Measurements from ENCODE around the gene HOXA7. TPM values are rescaled to one million over a fixed set of nuclear protein-coding genes. Genes with fewer than 3 reads are reported as not detected.

Gene HOXA7
- total and polyA plus RNA-seq, 2 experiments from 2014 or later = 0.24 TPM; not detected in 1

GRCh38 chr7:27106901-27107240 lies 49.6 kb downstream of the HOXA7 start:
- Histone ChIP-seq H3K27me3 (ENCODE audit: insufficient read depth) (peaks cover 100% of the 10 kb centered on the region), H3F3A (replicated peaks; ENCODE audit: low read depth) (peaks cover 44% of the 10 kb centered on the region), H4K20me1 (replicated peaks; ENCODE audit: insufficient read depth) (peaks cover 76% of the 10 kb centered on the region), H3K4me3 (peak overlapping the region; percentile 41), H3K4me2 (peak overlapping the region; percentile 71), H3K27ac (ENCODE audit: low read depth) (no peak overlapping the region), H3K9me2 (ENCODE audit: insufficient read depth) (no peaks in the 10 kb centered on the region), H3K79me2 (replicated peaks; ENCODE audit: insufficient read depth) (no peaks in the 10 kb centered on the region), H2AFZ (no peak overlapping the region), H3K36me3 (ENCODE audit: insufficient read depth) (no peaks in the 10 kb centered on the region), H3K4me1 (ENCODE audit: insufficient read depth) (peaks cover 25% of the 10 kb centered on the region)
- no peak for DNase-seq (ENCODE audit: low spot score)
- TF ChIP-seq JUNB (IDR thresholded peaks at IDR 0.05; ENCODE audit: unreplicated experiment) (no peak), REST (IDR thresholded peaks at IDR 0.05; ENCODE audit: unreplicated experiment) (no peak), ETS1 (IDR thresholded peaks at IDR 0.05) (no peak), STAT1 (IDR thresholded peaks at IDR 0.05; ENCODE audit: unreplicated experiment) (no peak), ZNF331 (CRISPR knock-in tag; IDR thresholded peaks at IDR 0.05; ENCODE audit: low read depth) (no peak), CREB1 (CRISPR knock-in tag; IDR thresholded peaks at IDR 0.05; ENCODE audit: low read depth) (no peak), ZNF114 (CRISPR knock-in tag; IDR thresholded peaks at IDR 0.05) (no peak), CTCF (conservative IDR thresholded peaks at IDR 0.05; ENCODE audit: low read depth in 2 of 2) (no peak), NANOG (IDR thresholded peaks at IDR 0.05; ENCODE audit: borderline replicate concordance) (no peak), ZNF462 (CRISPR knock-in tag; IDR thresholded peaks at IDR 0.05) (no peak), EZH2 (IDR thresholded peaks at IDR 0.05; ENCODE audit: low read depth, unreplicated experiment) (peak; percentile 95), POLR2AphosphoS5 (IDR thresholded peaks at IDR 0.05; ENCODE audit: low read depth) (no peak), EZH2phosphoT487 (IDR thresholded peaks at IDR 0.05; ENCODE audit: unreplicated experiment) (peak; percentile 30)
- H3K36me3 Mint-ChIP-seq (ENCODE audit: low read depth) = no peaks in the 10 kb centered on the region; the same call in 2 of the 3 replicates
- H3K27me3 Mint-ChIP-seq (ENCODE audit: insufficient read depth, low read depth, poor library complexity) = peaks cover 100% of the 10 kb centered on the region
- H3K9me3 Mint-ChIP-seq = peaks cover 11% of the 10 kb centered on the region; the same call in 2 of the 3 replicates
- no peak overlapping the region; the same call in 2 of the 3 replicates for H3K4me3 Mint-ChIP-seq
- ATAC-seq = no peak
- H3K4me1 Mint-ChIP-seq = peaks cover 24% of the 10 kb centered on the region
- H3K27ac Mint-ChIP-seq = no peak overlapping the region

All from GM23338 (cell line).